GM13977 (cell line): ENCODE measurements around the gene ABCB9.

Experiments used
- DNase-seq: peaks from one replicate; pipeline ENCODE4 v3.0.0; 2012; ENCODE audit warnings: low spot score
- CTCF ChIP-seq: IDR thresholded peaks from 2 replicates; pipeline ENCODE4 v1.5.1; 2012; ENCODE audit warnings: mild to moderate bottlenecking, control low read depth; ENCODE audit not compliant: insufficient read depth; ENCODE audit errors: extremely low read depth, missing control alignments
- in situ Hi-C: fragments of 300-500 bp; cut with MboI; formaldehyde crosslinking; loops from one replicate; pipeline ENCODE4 v1.12.0; 2022; ENCODE audit warnings: low sequenced_read_pairs, low pct_unique_long_range_greater_than_20kb, mixed read lengths, inconsistent platforms; ENCODE audit not compliant: unreplicated experiment

The ABCB9 gene

DNA sequence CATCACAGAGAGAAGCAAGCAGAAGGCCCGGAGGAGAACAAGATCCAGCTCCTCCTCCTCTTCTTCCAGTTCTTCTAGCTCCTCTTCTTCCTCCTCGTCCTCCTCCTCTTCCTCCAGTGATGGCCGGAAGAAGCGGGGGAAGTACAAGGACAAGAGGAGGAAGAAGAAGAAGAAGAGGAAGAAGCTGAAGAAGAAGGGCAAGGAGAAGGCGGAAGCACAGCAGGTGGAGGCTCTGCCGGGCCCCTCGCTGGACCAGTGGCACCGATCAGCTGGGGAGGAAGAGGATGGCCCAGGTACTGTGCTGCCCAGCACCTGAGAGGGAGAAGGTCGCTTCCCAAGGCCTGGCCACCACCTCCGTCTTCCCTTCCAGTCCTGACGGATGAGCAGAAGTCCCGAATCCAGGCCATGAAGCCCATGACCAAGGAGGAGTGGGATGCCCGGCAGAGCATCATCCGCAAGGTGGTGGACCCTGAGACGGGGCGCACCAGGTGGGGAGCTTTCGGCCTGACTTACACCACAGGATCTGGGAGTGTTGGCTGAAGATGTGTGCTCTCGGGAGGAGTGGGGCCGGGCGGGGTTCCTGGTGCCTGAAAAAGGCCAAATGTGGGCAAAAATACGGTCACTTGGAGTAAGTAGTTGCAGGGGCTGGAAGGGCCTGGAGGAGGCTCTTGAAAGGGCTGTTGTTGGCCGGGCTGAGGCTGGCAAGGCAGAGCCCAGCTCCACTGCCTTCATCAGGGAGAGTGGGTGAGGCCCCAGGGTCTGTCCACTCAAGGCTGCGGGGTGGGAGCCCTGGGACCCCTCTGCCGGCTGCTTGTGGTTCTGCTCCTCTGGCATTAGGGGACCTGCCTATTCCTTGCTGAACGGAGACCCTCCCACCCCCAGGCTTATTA, 15.6 kb upstream of the ABCB9 start:
- TF ChIP-seq CTCF = no peak
- in situ Hi-C loops = no loop called here
- no peak for DNase-seq

DNA sequence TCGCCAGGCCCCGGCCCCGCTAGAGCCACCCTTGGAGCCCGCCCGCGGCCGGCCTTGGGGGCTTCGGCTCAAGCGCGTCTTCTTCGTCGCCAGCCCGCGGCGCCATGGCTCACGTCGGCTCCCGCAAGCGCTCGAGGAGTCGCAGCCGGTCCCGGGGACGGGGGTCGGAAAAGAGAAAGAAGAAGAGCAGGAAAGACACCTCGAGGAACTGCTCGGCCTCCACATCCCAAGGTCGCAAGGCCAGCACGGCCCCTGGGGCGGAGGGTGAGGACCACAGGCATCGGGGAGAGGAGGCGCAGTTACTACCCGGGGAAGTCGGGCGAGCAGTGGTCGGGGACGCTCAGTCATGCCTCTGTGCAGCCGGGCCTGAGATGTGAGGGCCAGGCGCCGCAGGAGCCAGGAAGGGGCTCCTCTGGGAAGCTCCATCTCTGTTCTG, 14.8 kb upstream of the ABCB9 start:
- TF ChIP-seq CTCF = peak; percentile 17
- in situ Hi-C loops = no loop called here
- no peak for DNase-seq

GRCh38 chr12:122980183-122981035, 14.1 kb upstream of the ABCB9 start, which contains the start of gene ARL6IP4:
Gene ARL6IP4 (plus strand): TSS chr12:122980681. CDS start chr12:122981140, 459 bp downstream.
- peak; percentile 94 for DNase-seq
- no peak for TF ChIP-seq CTCF
- in situ Hi-C loops = no loop called here

DNA sequence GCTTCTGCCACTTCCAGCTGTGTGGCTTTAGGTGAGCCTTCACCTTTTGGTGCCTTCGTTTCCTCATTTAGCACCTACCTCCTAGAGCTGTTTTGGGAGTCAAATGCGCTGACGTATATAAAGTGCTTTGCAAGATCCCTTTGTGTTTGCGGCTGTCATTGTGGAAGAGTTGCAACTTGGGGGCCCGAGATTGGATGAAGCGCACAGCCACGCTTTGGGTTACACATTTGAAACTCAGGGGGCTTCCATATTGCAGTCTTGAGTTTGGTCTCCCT, 13.6 kb upstream of the ABCB9 start:
- no peak for TF ChIP-seq CTCF
- in situ Hi-C loops = no loop called here
- DNase-seq = no peak

DNA sequence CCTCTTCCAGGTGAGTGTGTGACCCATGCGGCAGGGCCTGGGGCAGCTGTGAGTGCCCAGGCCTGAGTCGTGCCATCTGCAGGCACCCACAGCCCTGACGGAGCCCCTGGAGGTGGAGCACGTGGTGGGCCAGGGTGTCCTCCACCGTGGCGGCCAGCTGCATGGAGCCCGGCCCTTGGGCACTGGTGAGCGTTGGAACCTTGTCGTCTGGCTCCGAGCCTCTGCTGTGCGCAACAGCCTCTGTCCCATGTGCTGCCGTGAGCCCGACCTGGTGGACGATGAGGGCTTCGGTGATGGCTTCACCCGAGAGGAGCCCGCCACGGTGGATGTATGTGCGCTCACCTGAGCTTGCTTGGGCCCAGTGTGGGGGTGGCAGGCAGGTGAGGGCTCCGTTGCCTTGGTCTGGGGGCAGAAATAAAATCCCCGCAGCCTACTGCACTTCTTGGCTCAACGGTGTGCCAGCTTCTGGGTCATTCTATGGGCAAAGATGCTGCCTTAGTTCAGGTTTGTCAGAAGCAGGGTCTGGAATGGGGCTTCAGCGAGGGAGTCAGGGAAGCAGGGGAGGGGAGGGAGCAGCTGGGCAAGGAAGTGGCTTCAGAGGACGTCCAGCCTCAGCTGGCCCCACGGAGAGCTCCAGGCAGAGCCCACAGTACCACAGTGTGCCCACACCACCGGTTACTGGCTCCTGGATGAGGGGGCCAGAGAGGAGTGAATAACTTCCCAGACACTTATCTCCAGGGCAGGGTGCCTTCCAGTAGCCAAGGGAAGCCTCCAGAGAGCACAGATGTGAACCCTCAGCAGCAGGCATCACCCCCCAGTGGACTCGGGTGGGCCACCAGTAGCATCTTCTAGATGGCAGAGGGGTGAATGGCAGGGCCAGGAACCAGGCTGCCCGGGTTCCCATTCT, 13.0 kb upstream of the ABCB9 start:
- DNase-seq = no peak
- in situ Hi-C loops = no loop called here
- no peak for TF ChIP-seq CTCF

DNA sequence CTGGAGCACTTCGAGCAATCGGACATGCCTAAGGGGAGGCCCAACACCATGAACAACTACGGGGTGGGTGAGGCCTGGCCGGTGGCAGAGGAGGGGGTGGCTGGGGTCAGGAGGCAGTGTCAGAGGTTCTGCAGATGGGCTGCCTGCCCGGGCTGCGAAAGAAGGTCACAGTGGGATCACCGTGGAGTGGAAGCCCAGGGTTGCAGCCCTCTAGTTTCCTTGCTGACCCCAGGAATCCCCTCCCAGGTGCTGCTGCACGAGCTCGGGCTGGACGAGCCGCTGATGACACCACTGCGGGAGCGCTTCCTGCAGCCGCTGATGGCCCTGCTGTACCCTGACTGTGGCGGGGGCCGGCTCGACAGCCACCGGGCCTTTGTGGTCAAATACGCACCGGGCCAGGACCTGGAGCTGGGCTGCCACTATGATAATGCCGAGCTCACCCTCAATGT, 12.3 kb upstream of the ABCB9 start:
- no peak for DNase-seq
- in situ Hi-C loops = no loop called here
- TF ChIP-seq CTCF = no peak
